SK-N-SH (cell line): Measurements from ENCODE around the gene ATN1. TPM values are rescaled to one million over a fixed set of nuclear protein-coding genes. Genes with fewer than 3 reads are reported as not detected.

Source experiments
- CTCF ChIA-PET: fragments of 300-600, 350-600 bp; formaldehyde crosslinking; extraction: SDS; loops from one replicate; lab custom pipeline; 2021; lab: Yijun Ruan, JAX
- POLR2A ChIA-PET: fragments of 350-600 bp; sonication (Branson Sonifier 250); formaldehyde crosslinking; extraction: SDS; loops from one replicate; lab custom pipeline; 2020; ENCODE audit warnings: antibody characterized with exemption, inconsistent platforms; lab: Yijun Ruan, JAX
- DNase-seq: peaks from one replicate; pipeline ENCODE4 v3.0.0; 2012
- H2AFZ ChIP-seq: fragments of 200-600 bp; sonication (generic); 2 replicates; pipeline ENCODE4 v1.8.1; 2016; ENCODE audit warnings: antibody characterized with exemption, mild to moderate bottlenecking, low read depth
- H3F3A ChIP-seq: fragments of 200-600 bp; sonication (generic); replicated peaks from 2 replicates; pipeline ENCODE3; 2016; ENCODE audit warnings: antibody characterized with exemption, mild to moderate bottlenecking; ENCODE audit not compliant: insufficient read depth
- H3K27ac ChIP-seq, 2 experiments: fragments of 200-500 bp in 1 of 2; fragments of 200-600 bp in 1 of 2; sonication (Bioruptor generic) in 1 of 2; sonication (generic), shearing (Covaris generic) in 1 of 2; 2 replicates each; pipeline versions ENCODE4 v1.5.1 to v1.6.1; 2014 to 2016; ENCODE audit warnings: low read depth in 2 of 2, inconsistent platforms in 1 of 2, low read length in 1 of 2, mild to moderate bottlenecking in 1 of 2, mixed read lengths in 1 of 2
- H3K27me3 ChIP-seq: fragments of 200-600 bp; sonication (generic), shearing (Covaris generic); 2 replicates; pipeline ENCODE4 v1.6.1; 2016; ENCODE audit warnings: mixed run types; ENCODE audit not compliant: insufficient read depth
- H3K36me3 ChIP-seq, 2 experiments: fragments of 200-500 bp in 1 of 2; fragments of 200-600 bp in 1 of 2; sonication (Bioruptor generic) in 1 of 2; sonication (generic) in 1 of 2; replicated peaks in 1 of 2; 2 replicates each; pipeline versions ENCODE3 to v1.5.1; 2014 to 2016; ENCODE audit warnings: low read length in 1 of 2, mild to moderate bottlenecking in 1 of 2; ENCODE audit not compliant: insufficient read depth in 2 of 2, control insufficient read depth in 1 of 2
- H3K4me1 ChIP-seq, 2 experiments: fragments of 200-500 bp in 1 of 2; fragments of 200-600 bp in 1 of 2; sonication (Bioruptor generic) in 1 of 2; sonication (generic), shearing (Covaris generic) in 1 of 2; 2 replicates each; pipeline versions ENCODE4 v1.5.1 to v1.6.1; 2014 to 2016; ENCODE audit warnings: low read depth in 1 of 2, low read length in 1 of 2, mixed run types in 1 of 2; ENCODE audit not compliant: insufficient read depth in 2 of 2, control insufficient read depth in 1 of 2
- H3K4me2 ChIP-seq: fragments of 200-600 bp; sonication (generic), shearing (Covaris generic); 2 replicates; pipeline ENCODE4 v1.6.1; 2017; ENCODE audit warnings: mixed run types
- H3K4me3 ChIP-seq, 2 experiments: fragments of 200-500 bp in 1 of 2; fragments of 200-600 bp in 1 of 2; sonication (Bioruptor generic) in 1 of 2; sonication (generic), shearing (Covaris generic) in 1 of 2; 2 replicates each; pipeline versions ENCODE4 v1.5.1 to v1.8.1; 2014 to 2016; ENCODE audit warnings: low read depth in 2 of 2, inconsistent platforms in 1 of 2, low read length in 1 of 2, mild to moderate bottlenecking in 1 of 2, mixed read lengths in 1 of 2, moderate library complexity in 1 of 2
- H3K79me2 ChIP-seq: fragments of 200-600 bp; sonication (generic); 2 replicates; pipeline ENCODE4 v1.8.1; 2017; ENCODE audit warnings: mild to moderate bottlenecking; ENCODE audit not compliant: insufficient read depth
- H3K9ac ChIP-seq: fragments of 200-600 bp; sonication (generic); 2 replicates; pipeline ENCODE4 v1.6.1; 2017; ENCODE audit warnings: mixed run types
- H3K9me2 ChIP-seq: fragments of 200-600 bp; sonication (generic); 2 replicates; pipeline ENCODE4 v1.6.1; 2017; ENCODE audit warnings: mixed run types
- H3K9me3 ChIP-seq: fragments of 200-600 bp; sonication (generic); 2 replicates; pipeline ENCODE4 v1.6.1; 2017; ENCODE audit warnings: mixed run types, mild to moderate bottlenecking, moderate library complexity
- H4K20me1 ChIP-seq: fragments of 200-600 bp; sonication (generic); 2 replicates; pipeline ENCODE4 v1.6.1; 2017; ENCODE audit warnings: mild to moderate bottlenecking, mixed run types; ENCODE audit not compliant: insufficient read depth
- ELF1 ChIP-seq: IDR thresholded peaks from 2 replicates; pipeline ENCODE4 v1.4.0; 2012
- FOSL2 ChIP-seq: IDR thresholded peaks from 2 replicates; pipeline ENCODE4 v1.4.0; 2012; ENCODE audit warnings: low read depth, mild to moderate bottlenecking, moderate library complexity, borderline replicate concordance
- FOXJ3 ChIP-seq: sonication (generic); formaldehyde crosslinking; IDR thresholded peaks from 2 replicates; pipeline ENCODE4 v1.5.1; 2020; ENCODE audit warnings: mild to moderate bottlenecking, missing genetic modification reagents
- GABPA ChIP-seq: IDR thresholded peaks from 2 replicates; pipeline ENCODE4 v1.4.0; 2012; ENCODE audit warnings: low read depth, mild to moderate bottlenecking
- GATA2 ChIP-seq: sonication (generic); formaldehyde crosslinking; IDR thresholded peaks from 2 replicates; pipeline ENCODE4 v1.5.0; 2020; ENCODE audit warnings: mild to moderate bottlenecking, missing genetic modification reagents
- JUND ChIP-seq: IDR thresholded peaks from 2 replicates; pipeline ENCODE4 v1.4.0; 2012
- MXI1 ChIP-seq: IDR thresholded peaks from 2 replicates; pipeline ENCODE4 v1.6.1; 2012; ENCODE audit warnings: mild to moderate bottlenecking, low read depth, low read length, improper control_type of control experiment
- NFIC ChIP-seq: IDR thresholded peaks from 2 replicates; pipeline ENCODE4 v1.4.0; 2012; ENCODE audit warnings: borderline replicate concordance
- NRF1 ChIP-seq: IDR thresholded peaks from 2 replicates; pipeline ENCODE4 v1.6.1; 2012; ENCODE audit warnings: low read depth, mild to moderate bottlenecking, low read length
- POLR2AphosphoS5 ChIP-seq: IDR thresholded peaks from 2 replicates; pipeline ENCODE4 v1.6.1; 2012; ENCODE audit warnings: low read depth, low read length
- RAD21 ChIP-seq: IDR thresholded peaks from 2 replicates; pipeline ENCODE4 v1.6.1; 2012; ENCODE audit warnings: mild to moderate bottlenecking, low read length
- RFX5 ChIP-seq: IDR thresholded peaks from 2 replicates; pipeline ENCODE4 v1.6.1; 2012; ENCODE audit warnings: mild to moderate bottlenecking, improper control_type of control experiment, low read length
- RXRA ChIP-seq: IDR thresholded peaks from 2 replicates; pipeline ENCODE4 v1.4.0; 2012; ENCODE audit warnings: low read depth, mild to moderate bottlenecking, borderline replicate concordance
- SIN3A ChIP-seq: IDR thresholded peaks from 2 replicates; pipeline ENCODE4 v1.6.1; 2012; ENCODE audit warnings: low read depth, mild to moderate bottlenecking, low read length, moderate library complexity, borderline replicate concordance
- SMC3 ChIP-seq: IDR thresholded peaks from 2 replicates; pipeline ENCODE4 v1.6.1; 2012; ENCODE audit warnings: low read depth, low read length, improper control_type of control experiment
- TAF1 ChIP-seq: IDR thresholded peaks from 2 replicates; pipeline ENCODE4 v1.6.1; 2012; ENCODE audit warnings: low read depth, mild to moderate bottlenecking, low read length, moderate library complexity, borderline replicate concordance
- WGBS: methylation state at CpG from one replicate; pipeline ENCODE4 v1.1.6; 2017; ENCODE audit warnings: low lambda C conversion rate; 5-methylcytosine and 5-hydroxymethylcytosine counted together
- polyA plus RNA-seq, 3 experiments: library from polyadenylated mRNA; depleted of rRNA; stranded (reverse); fragments of >200 nt; gene quantifications; 2 replicates each; pipeline ENCODE4 v1.2.3, GENCODE V29; 2012
- TF ChIP-seq, protein P1 (sequence below): IDR thresholded peaks from 2 replicates; pipeline ENCODE4 v1.4.0; 2012; ENCODE audit warnings: low read depth
- TF ChIP-seq, protein P2 (sequence below): fragments of 200-600 bp; sonication (generic); IDR thresholded peaks from 2 replicates; pipeline ENCODE4 v1.6.1; 2017; ENCODE audit warnings: antibody characterized with exemption, mild to moderate bottlenecking, moderate library complexity
- TF ChIP-seq, protein P3 (sequence below): fragments of 150-350 bp; IDR thresholded peaks from 2 replicates; pipeline ENCODE4 v1.6.1; 2016; ENCODE audit warnings: mild to moderate bottlenecking, low read depth, low read length
- TF ChIP-seq, protein P4 (sequence below): IDR thresholded peaks from 2 replicates; pipeline ENCODE4 v1.6.1; 2012; ENCODE audit warnings: mild to moderate bottlenecking, low read depth, low read length, moderate library complexity

Gene ATN1
- polyA plus RNA-seq, 1 of the 3 experiments (the other 2 are of a cell fraction), result 29.3 TPM

DNA sequence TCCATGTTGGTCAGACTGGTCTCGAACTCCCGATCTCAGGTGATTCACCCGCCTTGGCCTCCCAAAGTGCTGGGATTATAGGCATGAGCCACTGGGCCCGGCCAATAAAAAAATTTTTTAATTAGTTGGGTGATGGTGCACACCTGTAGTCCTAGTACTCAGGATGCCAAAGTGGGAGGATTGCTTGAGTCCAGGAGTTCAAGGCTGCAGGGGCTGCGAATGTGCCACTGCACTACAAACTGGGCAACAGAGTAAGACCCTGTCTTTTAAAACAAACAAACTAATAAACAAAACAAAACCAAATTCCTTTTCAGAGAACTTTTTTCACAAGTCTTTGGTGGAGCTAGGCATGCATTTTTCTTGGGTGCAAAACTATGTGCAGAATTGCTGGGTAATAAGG lies 44.5 kb upstream of the ATN1 start:
- POLR2A ChIA-PET, result no interaction called here
- Histone ChIP-seq H3K4me3 (no peak overlapping the region), H3K9ac (no peak overlapping the region), H3K9me2 (no peaks in the 10 kb centered on the region), H3K4me1 (no peaks in the 10 kb centered on the region), H4K20me1 (no peaks in the 10 kb centered on the region), H3K27me3 (no peaks in the 10 kb centered on the region), H2AFZ (no peak overlapping the region), H3F3A (peaks cover 3% of the 10 kb centered on the region), H3K27ac (no peak overlapping the region), H3K4me2 (no peak overlapping the region), H3K36me3 (peaks cover 4 to 5% of the 10 kb centered on the region in 2 experiments), H3K9me3 (no peaks in the 10 kb centered on the region), H3K79me2 (no peaks in the 10 kb centered on the region)
- WGBS, result 96% methylated on average over 5 of the region's 5 CpGs
- CTCF ChIA-PET, result interaction anchor here (2.7 to 5.2 kb wide), 3 partner anchors 8 to 14 kb away, joined by 14 to 56 read pairs (median 25); partner anchors contain the start of gene SPSB2
- DNase-seq, result no peak
- TF ChIP-seq ELF1 (no peak), FOSL2 (no peak), NRF1 (no peak), SMC3 (no peak), GABPA (no peak)
- TF ChIP-seq, protein P1, sequence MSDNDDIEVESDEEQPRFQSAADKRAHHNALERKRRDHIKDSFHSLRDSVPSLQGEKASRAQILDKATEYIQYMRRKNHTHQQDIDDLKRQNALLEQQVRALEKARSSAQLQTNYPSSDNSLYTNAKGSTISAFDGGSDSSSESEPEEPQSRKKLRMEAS, result no peak
- TF ChIP-seq, protein P2, sequence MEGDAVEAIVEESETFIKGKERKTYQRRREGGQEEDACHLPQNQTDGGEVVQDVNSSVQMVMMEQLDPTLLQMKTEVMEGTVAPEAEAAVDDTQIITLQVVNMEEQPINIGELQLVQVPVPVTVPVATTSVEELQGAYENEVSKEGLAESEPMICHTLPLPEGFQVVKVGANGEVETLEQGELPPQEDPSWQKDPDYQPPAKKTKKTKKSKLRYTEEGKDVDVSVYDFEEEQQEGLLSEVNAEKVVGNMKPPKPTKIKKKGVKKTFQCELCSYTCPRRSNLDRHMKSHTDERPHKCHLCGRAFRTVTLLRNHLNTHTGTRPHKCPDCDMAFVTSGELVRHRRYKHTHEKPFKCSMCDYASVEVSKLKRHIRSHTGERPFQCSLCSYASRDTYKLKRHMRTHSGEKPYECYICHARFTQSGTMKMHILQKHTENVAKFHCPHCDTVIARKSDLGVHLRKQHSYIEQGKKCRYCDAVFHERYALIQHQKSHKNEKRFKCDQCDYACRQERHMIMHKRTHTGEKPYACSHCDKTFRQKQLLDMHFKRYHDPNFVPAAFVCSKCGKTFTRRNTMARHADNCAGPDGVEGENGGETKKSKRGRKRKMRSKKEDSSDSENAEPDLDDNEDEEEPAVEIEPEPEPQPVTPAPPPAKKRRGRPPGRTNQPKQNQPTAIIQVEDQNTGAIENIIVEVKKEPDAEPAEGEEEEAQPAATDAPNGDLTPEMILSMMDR, result no peak

DNA sequence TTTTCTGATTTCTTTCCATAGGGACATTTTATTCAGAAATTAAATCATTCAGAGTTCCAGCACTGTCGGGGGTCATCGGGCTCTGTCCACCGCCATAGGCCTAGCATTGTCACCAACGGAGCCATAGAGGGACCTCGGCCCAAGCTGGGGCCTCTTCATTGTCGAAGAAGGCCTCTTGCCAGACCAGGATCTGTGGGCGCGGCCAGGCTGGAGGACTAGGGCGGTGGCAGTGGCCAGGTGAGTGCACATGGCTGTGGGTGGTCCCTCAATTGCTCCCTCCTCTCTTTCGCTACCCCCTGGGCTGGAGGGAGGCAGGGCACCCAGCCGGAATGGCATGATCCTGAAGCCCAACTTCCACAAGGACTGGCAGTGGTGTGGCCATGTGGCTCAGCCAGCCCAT lies 44.1 kb upstream of the ATN1 start:
- no peak overlapping the region for H3K4me3 ChIP-seq
- ChIA-PET CTCF (interaction anchor here (4.5 to 5.2 kb wide), 2 partner anchors 11 to 14 kb away, joined by 25 to 56 read pairs; partner anchors contain the start of gene SPSB2), POLR2A (interaction anchor here (1.7 kb wide), 1 partner anchor 14 kb away, joined by 4 read pairs; no protein-coding TSS in a partner anchor)
- no peaks in the 10 kb centered on the region for H3K27me3 ChIP-seq
- H3K79me2 ChIP-seq, result no peaks in the 10 kb centered on the region
- peaks cover 3% of the 10 kb centered on the region for H3F3A ChIP-seq
- H2AFZ ChIP-seq, result no peak overlapping the region
- 98% methylated on average over 8 of the region's 11 CpGs for WGBS
- no peak overlapping the region for H3K9ac ChIP-seq
- H3K4me1 ChIP-seq, result no peaks in the 10 kb centered on the region
- peaks cover 4 to 5% of the 10 kb centered on the region in 2 experiments for H3K36me3 ChIP-seq
- no peaks in the 10 kb centered on the region for H3K9me3 ChIP-seq
- DNase-seq, result no peak
- H3K4me2 ChIP-seq, result no peak overlapping the region
- H3K27ac ChIP-seq, result no peak overlapping the region
- no peaks in the 10 kb centered on the region for H3K9me2 ChIP-seq
- H4K20me1 ChIP-seq, result no peaks in the 10 kb centered on the region
- TF ChIP-seq GABPA (no peak), GATA2 (no peak), TAF1 (no peak), MXI1 (no peak), FOXJ3 (CRISPR knock-in tag) (no peak), JUND (no peak), RXRA (no peak), RAD21 (no peak), NFIC (no peak), RFX5 (no peak), POLR2AphosphoS5 (no peak), SIN3A (no peak)
- TF ChIP-seq, protein P3, sequence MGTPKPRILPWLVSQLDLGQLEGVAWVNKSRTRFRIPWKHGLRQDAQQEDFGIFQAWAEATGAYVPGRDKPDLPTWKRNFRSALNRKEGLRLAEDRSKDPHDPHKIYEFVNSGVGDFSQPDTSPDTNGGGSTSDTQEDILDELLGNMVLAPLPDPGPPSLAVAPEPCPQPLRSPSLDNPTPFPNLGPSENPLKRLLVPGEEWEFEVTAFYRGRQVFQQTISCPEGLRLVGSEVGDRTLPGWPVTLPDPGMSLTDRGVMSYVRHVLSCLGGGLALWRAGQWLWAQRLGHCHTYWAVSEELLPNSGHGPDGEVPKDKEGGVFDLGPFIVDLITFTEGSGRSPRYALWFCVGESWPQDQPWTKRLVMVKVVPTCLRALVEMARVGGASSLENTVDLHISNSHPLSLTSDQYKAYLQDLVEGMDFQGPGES, result no peak
- TF ChIP-seq, protein P2, result no peak
- TF ChIP-seq, protein P4, sequence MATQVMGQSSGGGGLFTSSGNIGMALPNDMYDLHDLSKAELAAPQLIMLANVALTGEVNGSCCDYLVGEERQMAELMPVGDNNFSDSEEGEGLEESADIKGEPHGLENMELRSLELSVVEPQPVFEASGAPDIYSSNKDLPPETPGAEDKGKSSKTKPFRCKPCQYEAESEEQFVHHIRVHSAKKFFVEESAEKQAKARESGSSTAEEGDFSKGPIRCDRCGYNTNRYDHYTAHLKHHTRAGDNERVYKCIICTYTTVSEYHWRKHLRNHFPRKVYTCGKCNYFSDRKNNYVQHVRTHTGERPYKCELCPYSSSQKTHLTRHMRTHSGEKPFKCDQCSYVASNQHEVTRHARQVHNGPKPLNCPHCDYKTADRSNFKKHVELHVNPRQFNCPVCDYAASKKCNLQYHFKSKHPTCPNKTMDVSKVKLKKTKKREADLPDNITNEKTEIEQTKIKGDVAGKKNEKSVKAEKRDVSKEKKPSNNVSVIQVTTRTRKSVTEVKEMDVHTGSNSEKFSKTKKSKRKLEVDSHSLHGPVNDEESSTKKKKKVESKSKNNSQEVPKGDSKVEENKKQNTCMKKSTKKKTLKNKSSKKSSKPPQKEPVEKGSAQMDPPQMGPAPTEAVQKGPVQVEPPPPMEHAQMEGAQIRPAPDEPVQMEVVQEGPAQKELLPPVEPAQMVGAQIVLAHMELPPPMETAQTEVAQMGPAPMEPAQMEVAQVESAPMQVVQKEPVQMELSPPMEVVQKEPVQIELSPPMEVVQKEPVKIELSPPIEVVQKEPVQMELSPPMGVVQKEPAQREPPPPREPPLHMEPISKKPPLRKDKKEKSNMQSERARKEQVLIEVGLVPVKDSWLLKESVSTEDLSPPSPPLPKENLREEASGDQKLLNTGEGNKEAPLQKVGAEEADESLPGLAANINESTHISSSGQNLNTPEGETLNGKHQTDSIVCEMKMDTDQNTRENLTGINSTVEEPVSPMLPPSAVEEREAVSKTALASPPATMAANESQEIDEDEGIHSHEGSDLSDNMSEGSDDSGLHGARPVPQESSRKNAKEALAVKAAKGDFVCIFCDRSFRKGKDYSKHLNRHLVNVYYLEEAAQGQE, result no peak
